Mononuclear cell (primary cell): ENCODE results near the gene N4BP2L1. TPM values are rescaled to one million over a fixed set of nuclear protein-coding genes. Genes with fewer than 3 reads are reported as not detected.

ENCODE experiments used
- H3K27me3 ChIP-seq: 2 replicates; pipeline ENCODE4 v1.6.0; 2011; ENCODE audit warnings: low read length, control low read depth; ENCODE audit not compliant: insufficient read depth
- H3K4me1 ChIP-seq: 2 replicates; pipeline ENCODE4 v1.5.1; 2011; ENCODE audit warnings: mild to moderate bottlenecking, low read length, control low read depth; ENCODE audit not compliant: insufficient read depth
- H3K4me3 ChIP-seq: 2 replicates; pipeline ENCODE4 v1.5.1; 2011; ENCODE audit warnings: mild to moderate bottlenecking, low read length, moderate library complexity
- H3K9me3 ChIP-seq: 2 replicates; pipeline ENCODE4 v1.5.1; 2011; ENCODE audit warnings: low read depth, mild to moderate bottlenecking, control low read depth, low read length
- total RNA-seq: library from RNA; depleted of rRNA; stranded (reverse); fragments of >200 nt; gene quantifications from one replicate; pipeline ENCODE4 v1.2.3, GENCODE V29; 2012

The N4BP2L1 gene
- total RNA-seq, 1 donor: 45.2 TPM

DNA sequence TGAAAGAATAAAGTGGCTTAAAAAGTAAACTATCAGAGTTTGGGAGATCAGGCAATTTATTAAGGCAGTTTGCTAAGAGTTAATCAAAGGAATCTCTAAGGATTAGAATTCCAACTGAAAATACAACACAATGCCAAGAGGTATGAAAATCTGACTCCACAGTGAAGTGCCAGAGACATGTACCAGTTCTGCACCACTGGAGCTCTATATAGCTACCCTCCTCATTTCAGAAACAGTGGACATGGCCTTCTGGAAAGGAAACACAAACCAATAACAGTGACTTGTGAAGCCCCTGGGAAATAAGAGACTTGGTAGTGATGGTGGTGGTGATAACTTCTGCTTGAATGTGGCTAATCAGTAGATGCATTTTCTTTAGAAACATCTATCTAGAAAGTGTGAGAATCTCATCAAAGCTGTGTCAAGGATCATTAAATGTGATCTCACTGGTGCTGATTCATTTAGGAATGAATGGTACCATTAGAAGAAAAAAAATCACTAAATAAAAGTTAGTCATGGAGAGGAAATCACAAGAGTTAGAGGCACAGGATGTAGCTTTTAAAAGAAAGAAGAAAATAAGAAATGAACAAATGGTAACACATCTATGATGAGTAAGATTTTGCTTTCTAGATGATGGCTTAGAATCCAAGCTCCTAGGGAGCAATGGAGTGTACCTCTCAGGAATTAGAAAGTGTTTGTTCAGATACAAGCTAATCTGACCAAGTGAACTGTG, 20.1 kb upstream of the N4BP2L1 start:
- H3K4me1 ChIP-seq: peaks cover 36% of the 10 kb centered on the region
- H3K4me3 ChIP-seq: no peak overlapping the region
- H3K27me3 ChIP-seq: no peaks in the 10 kb centered on the region
- H3K9me3 ChIP-seq: no peaks in the 10 kb centered on the region

DNA sequence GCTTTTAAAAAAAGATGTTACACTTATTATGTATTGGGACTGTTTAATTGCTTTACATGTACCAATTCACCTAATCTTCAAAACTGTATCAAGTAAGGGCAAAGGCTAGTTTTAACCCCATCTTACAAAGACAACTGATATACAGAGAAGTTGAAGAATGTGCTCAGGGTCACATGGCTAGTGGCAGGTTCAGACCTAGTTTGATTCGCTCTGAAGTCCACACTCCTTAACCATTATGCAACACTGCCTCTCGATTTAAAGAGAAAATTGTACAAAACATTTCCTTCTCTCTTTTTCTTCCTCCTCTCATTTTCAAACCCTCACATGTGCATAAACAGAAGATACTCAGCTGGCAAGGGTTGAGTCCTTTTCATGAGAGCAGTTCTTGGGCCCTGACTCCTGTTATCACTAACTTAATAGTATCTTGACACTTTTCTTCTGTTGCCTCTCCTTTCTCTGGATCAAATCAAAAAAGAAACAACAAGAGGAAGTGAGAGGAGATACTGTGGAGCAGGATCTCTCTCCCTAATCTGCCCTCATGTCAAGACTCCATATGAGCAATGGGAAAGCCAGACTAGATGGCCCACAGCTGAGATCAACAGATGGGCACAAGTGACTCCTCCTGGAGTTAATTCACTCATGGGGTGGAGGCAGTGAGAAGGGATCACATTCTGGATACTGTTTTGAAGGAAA, 19.0 kb upstream of the N4BP2L1 start:
- no peak overlapping the region for H3K4me3 ChIP-seq
- no peaks in the 10 kb centered on the region for H3K27me3 ChIP-seq
- H3K9me3 ChIP-seq: no peaks in the 10 kb centered on the region
- peaks cover 33% of the 10 kb centered on the region for H3K4me1 ChIP-seq

DNA sequence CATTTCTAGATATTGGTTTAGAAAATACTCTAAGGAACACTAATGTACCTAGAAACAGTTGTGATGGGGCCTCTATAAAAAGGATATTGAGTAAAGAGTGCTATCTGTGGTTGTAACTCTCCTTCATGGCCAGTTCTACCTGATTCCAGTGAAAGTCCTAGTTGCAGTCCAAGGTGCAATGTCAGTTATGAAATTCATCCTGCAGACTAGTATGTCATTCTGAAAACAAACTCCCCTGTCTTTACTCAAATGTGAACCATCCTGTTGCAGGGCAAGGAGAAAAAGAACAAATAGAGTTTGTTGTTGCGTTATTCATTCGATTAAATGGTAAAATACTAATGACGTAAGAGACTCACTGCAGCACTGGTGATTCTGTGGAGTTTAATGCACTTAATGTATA, 18.3 kb upstream of the N4BP2L1 start:
- Histone ChIP-seq H3K4me1 (peaks cover 33% of the 10 kb centered on the region), H3K4me3 (no peak overlapping the region), H3K27me3 (no peaks in the 10 kb centered on the region), H3K9me3 (no peaks in the 10 kb centered on the region)

DNA sequence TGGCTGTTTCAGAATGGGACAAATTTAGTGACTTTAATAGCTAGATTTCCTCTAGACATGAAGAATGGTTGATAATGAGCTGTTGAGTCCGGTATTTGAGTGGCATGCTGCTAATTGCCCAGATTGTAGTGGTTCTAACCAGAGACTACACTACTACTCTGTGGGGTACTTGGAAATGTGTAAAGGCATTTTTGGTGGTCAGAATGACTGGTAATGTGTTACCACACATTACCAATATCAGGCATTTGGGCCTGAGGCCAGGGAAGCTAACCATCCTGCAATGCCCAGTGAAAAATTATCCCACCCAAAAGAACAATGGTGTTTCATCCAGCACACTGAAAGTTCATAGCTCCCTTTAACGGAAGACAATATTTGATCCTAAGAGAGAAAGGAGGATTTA, 17.5 kb upstream of the N4BP2L1 start:
- H3K4me3 ChIP-seq: no peak overlapping the region
- no peaks in the 10 kb centered on the region for H3K9me3 ChIP-seq
- H3K4me1 ChIP-seq: peaks cover 33% of the 10 kb centered on the region
- H3K27me3 ChIP-seq: no peaks in the 10 kb centered on the region

DNA sequence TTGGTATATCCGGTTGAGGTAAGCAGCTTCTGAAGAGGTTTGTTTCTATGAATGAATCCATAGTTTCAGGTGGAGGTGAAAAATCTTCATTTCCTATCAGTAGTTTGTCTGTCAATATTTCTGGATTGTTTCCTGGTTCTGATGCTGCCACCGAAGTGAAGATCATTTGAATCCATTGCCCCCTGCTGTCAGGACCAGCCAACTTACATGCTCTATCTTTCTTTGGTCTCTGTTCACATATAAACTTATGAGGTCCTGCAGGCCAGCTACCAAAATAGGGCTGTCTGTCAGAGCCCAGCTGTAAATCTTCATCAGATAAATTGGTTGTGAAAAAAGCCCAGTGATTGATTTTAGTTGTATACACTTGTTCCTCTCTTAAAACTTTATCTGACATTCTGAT, 15.2 kb upstream of the N4BP2L1 start:
- H3K27me3 ChIP-seq: no peaks in the 10 kb centered on the region
- H3K9me3 ChIP-seq: no peaks in the 10 kb centered on the region
- H3K4me1 ChIP-seq: peaks cover 33% of the 10 kb centered on the region
- no peak overlapping the region for H3K4me3 ChIP-seq

DNA sequence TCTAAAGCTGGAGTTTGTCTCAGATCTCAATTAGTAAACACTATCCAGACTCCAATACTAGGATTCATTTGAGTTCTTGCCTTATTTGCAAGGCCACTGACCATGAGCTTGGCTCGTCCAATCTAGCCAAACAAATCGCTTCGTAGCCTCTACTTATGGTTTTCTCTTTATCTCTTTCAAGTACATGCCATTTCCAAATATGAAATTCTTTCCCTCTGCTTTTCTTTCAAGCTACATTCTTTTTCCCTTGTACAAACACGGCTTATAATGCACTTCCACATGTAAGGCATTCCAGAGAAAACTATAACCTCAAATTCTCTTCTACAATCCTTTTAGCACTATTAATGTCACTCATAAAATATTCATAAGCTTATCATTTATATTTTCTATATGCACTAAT, 10.9 kb upstream of the N4BP2L1 start:
- Histone ChIP-seq H3K27me3 (no peaks in the 10 kb centered on the region), H3K4me3 (no peak overlapping the region), H3K9me3 (no peaks in the 10 kb centered on the region), H3K4me1 (peaks cover 7% of the 10 kb centered on the region)

DNA sequence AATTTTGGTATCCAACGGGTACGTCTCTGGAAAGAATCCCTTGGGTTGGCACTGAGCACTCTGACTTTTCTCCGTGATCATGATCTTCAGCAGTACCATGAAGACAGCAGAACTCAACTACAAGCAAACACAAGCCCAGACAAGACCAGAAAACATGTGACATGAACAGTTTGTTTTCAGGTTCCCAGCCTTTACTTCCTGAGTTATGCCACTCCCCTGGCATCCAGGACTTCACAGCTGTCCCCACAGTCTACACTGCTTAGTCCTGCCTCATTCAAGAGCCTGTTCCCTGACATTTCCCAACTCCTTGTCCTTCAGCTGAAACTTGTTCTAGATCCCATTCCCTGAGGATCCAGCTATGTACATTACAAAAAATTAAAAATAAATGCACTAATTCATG, 4.9 kb upstream of the N4BP2L1 start:
- Histone ChIP-seq H3K9me3 (no peaks in the 10 kb centered on the region), H3K4me3 (no peak overlapping the region)

DNA sequence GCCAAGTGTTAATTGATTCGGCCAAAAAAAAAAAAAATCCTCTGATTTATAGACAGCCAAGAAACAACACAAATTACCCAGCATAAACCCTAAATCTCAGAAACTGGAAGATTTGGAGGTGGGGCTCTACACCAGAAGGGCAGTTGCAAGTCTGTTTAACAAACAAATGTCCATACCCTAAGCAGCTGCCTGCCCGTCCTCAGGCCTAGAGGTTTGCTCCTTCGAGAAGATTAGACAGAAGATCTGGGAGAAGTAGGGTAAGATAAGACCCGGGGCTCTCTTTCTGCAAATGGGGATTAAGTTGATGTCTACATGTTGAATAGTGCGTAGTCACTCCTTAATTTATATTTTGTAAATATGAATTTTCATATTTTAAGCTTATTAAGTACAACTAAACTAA, 3.4 kb upstream of the N4BP2L1 start:
- Histone ChIP-seq H3K4me1 (peaks cover 25% of the 10 kb centered on the region), H3K9me3 (no peaks in the 10 kb centered on the region), H3K4me3 (no peak overlapping the region), H3K27me3 (no peaks in the 10 kb centered on the region)

More for the DNA sequence above, 4.9 kb upstream of the N4BP2L1 start:
- Histone ChIP-seq H3K4me1 (peaks cover 20% of the 10 kb centered on the region), H3K27me3 (no peaks in the 10 kb centered on the region)

DNA sequence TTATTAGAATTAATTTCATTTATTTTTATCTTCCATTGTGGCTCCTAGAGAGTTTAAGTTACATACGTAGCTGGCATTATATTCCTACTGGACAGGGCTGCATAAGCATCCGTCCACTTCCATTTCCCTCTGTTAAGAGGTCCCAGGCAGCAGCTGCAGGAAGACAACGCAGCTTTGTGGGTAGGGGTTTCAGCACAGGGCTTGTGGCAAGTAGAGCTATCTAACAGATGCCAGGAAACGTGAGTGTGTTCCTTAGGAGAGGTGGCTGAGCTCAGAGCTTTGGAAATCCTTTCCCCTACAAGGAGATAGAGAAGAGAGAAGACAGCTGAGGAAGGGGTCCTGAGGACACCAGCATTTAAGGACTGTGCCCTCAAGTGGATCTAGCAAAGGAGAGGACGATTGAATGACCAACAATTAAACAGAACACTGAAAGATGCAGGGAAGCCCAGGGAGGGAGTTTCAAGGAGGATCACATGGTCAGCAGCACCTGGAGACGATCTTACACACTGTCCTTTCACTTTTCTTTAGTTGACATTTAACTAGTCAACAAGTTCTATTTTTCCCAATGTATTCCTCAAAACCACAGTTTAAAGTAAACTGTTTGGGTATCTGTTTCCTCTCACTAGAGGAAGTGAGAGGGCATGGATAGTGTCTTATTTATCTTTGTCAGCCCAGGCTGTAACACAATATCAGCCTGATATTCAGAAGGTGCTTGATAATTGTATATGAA, 2.3 kb upstream of the N4BP2L1 start:
- H3K27me3 ChIP-seq: no peaks in the 10 kb centered on the region

DNA sequence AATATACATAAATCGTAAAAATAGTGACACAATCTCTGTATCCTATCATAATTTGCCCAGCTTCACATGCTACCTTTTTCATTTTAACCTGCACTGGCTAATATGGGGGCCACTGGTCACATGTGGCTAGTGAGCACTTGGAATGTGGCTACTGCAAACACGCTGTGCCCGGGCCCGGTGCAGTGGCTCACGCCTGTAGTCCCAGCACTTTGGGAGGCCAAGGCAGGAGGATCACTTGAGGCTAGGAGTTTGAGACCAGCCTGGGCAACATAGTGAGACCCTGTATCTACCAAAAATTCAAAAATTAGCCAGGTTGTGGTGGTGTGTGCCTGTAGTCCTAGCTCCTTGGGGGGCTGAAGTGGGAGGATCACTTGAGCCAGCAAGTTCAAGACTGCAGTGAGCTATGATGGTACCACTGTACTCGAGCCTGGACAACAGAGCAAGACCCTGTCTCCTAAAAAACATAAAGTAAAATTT, 1.5 kb upstream of the N4BP2L1 start:
- no peak overlapping the region for H3K4me3 ChIP-seq
- peaks cover 38% of the 10 kb centered on the region for H3K4me1 ChIP-seq
- no peaks in the 10 kb centered on the region for H3K27me3 ChIP-seq
- no peaks in the 10 kb centered on the region for H3K9me3 ChIP-seq

More for the DNA sequence above, 2.3 kb upstream of the N4BP2L1 start:
- H3K4me1 ChIP-seq: peaks cover 34% of the 10 kb centered on the region
- H3K4me3 ChIP-seq: no peak overlapping the region
- H3K9me3 ChIP-seq: no peaks in the 10 kb centered on the region

DNA sequence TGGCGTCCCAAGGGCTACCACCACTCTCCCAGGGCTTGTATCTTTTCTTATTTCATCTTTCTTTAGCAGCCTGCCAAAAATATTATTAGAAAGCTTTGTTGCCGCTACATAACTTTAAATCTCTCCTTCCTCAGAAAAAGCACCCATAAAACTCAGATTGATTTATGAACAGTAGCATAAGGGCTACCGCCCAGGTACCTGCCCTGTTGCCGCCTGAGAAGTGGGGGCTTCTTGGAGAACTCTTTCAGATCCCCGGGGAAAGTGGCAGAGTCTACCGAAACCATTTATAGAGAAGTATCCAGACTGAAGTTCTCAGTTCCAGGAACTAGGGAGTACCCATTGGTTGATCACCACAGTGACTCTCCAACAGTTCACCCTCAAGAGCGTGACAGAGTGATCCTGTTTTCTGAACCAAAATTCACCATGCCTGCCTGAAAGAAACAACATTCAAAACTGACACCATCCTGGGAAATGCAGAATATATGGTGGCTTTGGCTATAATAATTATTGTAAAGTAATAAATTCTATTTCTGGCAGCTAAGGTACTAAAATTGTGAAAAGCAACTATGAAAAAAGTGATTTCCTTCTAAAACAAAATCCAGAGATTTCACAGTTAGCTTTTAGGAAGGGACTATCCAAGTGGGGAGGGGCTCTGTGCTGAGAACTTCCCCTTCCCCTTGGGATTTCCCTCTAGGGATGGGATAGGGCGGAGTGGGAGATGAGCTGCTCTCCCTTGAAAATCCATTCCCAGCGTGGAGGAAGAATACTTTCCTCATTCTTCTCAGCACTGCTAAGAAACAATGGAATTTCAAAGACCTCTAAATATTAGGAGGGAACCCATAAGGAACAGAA, 877 bp upstream of the N4BP2L1 start:
- no peaks in the 10 kb centered on the region for H3K27me3 ChIP-seq
- peak overlapping the region; percentile 73 for H3K4me3 ChIP-seq
- H3K9me3 ChIP-seq: no peaks in the 10 kb centered on the region
- peaks cover 44% of the 10 kb centered on the region for H3K4me1 ChIP-seq

DNA sequence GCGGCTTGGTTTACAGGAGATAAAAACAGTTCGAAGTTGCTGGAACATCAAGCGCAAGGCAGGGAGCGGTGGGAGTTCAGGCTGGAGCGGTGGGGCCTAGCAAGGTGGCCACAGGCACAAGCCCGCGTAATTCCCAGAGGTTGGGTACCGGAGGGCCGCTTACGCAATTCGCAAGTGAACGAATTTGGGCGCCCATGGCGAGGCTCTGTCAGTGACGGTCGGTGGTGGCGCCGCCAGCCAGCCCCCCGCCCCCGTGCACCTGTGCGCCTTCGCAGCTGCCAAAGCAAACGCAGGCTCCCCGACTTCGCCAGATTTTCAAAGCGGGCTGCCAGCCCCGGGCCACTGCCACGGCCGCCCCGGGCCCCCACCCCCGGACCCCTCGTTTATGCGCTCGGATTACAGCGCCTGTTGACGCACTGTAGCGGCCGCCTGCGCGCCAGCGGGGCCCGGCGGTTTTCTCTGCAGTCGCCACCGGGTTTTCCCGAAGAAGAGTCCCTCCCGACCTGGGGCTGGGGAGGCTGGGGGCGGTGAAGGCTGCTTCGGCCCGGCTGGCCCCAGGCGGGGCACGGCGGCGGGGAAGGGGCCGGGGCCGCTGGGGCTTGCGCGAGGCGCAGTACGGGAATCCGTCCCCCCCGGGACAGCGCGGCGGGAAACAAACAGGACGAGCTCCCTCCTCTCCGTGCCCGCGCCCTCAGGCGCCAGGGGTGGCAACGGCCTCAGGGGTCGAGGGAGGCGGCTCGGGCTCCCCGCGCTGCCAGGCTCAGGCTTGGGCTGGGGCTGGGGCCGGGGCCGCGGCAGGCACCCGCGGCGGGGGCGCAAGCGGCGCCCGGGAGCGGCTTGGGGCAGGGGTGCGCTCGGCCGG, 709 bp downstream of the N4BP2L1 start:
- Histone ChIP-seq H3K4me1 (peaks cover 55% of the 10 kb centered on the region), H3K27me3 (no peaks in the 10 kb centered on the region), H3K4me3 (peak overlapping the region; percentile 73)

DNA sequence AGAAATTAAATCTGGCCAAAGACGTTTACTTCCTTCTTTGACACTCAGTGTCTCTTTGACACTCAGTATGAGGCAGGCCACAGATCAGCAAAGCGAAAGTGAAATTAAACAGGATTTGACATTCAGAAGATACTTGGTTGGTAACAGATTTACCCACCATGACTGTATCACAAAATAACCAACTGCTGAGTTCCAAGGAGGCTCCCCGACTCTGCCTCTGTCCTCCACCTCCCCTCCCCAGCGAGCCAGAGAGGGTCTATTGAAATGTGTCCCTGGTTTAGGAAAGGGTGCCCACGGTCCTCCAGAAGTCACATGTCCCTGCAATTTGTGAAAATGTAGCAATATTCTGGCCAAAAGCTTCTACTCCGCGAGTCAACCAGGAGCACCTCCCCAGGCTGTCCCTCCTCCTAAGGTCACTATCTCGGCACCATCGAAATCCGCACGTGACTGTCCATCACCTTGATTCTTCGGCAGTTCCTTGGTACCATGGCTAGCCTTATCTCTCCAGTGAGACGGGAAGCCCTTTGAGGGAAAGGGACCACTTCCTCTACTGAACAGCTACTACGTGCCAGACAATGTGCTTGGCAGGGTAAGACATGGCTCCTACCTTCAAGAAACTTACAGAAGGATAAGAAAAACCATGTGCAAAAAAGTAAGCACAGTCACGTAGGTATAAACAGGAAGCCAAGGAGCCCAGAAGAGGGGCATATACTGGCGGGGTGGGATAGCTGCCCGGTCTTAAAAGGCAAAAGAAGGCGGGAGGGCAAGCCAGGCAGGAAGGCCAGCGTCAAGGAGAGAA, 1.5 kb downstream of the N4BP2L1 start:
- H3K4me1 ChIP-seq: peaks cover 55% of the 10 kb centered on the region
- no peaks in the 10 kb centered on the region for H3K9me3 ChIP-seq
- no peaks in the 10 kb centered on the region for H3K27me3 ChIP-seq
- H3K4me3 ChIP-seq: peak overlapping the region; percentile 73

More for the DNA sequence above, 709 bp downstream of the N4BP2L1 start:
- no peaks in the 10 kb centered on the region for H3K9me3 ChIP-seq
